HepG2 (cell line): ENCODE measurements around the gene CHID1. TPM values are rescaled to one million over a fixed set of nuclear protein-coding genes. Genes with fewer than 3 reads are reported as not detected.
A peak's percentile ranks its signal among the peaks of the same experiment; 100 is the strongest.

Source experiments
- AHDC1 ChIP-seq: sonication (generic); formaldehyde crosslinking; IDR thresholded peaks from 2 replicates; pipeline ENCODE4 v1.5.1; 2020; ENCODE audit warnings: mild to moderate bottlenecking, missing genetic modification reagents, borderline replicate concordance
- ELF3 ChIP-seq: IDR thresholded peaks from 2 replicates; pipeline ENCODE4 v1.6.1; 2016; ENCODE audit warnings: missing genetic modification reagents, missing compliant biosample characterization
- GATAD2A ChIP-seq: IDR thresholded peaks from 2 replicates; pipeline ENCODE4 v1.6.1; 2016
- GPBP1L1 ChIP-seq: sonication (generic); formaldehyde crosslinking; IDR thresholded peaks from 2 replicates; pipeline ENCODE4 v1.5.0; 2020; ENCODE audit warnings: mild to moderate bottlenecking, missing genetic modification reagents
- HNF1B ChIP-seq: sonication (generic); formaldehyde crosslinking; IDR thresholded peaks from 2 replicates; pipeline ENCODE4 v1.5.1; 2020; ENCODE audit warnings: mild to moderate bottlenecking, moderate library complexity, missing genetic modification reagents
- KIAA2018 ChIP-seq: sonication (generic); formaldehyde crosslinking; IDR thresholded peaks from 2 replicates; pipeline ENCODE4 v1.5.0; 2020; ENCODE audit warnings: mild to moderate bottlenecking, missing genetic modification reagents, borderline replicate concordance
- MBD4 ChIP-seq: IDR thresholded peaks from 2 replicates; pipeline ENCODE4 v1.6.1; 2012; ENCODE audit warnings: low read length, inconsistent platforms, borderline replicate concordance
- PRMT3 ChIP-seq: sonication (generic); formaldehyde crosslinking; IDR thresholded peaks from 2 replicates; pipeline ENCODE4 v1.8.1; 2022; ENCODE audit warnings: low read depth, mild to moderate bottlenecking, moderate library complexity, missing genetic modification reagents, borderline replicate concordance
- PRPF4 ChIP-seq: fragments of 200-400 bp; formaldehyde crosslinking; IDR thresholded peaks from 2 replicates; pipeline ENCODE4 v1.6.1; 2016; ENCODE audit warnings: low read length, low read depth; ENCODE audit not compliant: poor library complexity, severe bottlenecking
- ZFY ChIP-seq: sonication (generic); formaldehyde crosslinking; IDR thresholded peaks from 2 replicates; pipeline ENCODE4 v1.4.0; 2020; ENCODE audit warnings: missing genetic modification reagents
- polyA plus RNA-seq, 8 experiments: library from polyadenylated mRNA; depleted of rRNA in 3 of 8; stranded (reverse) in 7 of 8; unstranded in 1 of 8; fragments of >200 nt; fragmentation: Illumina TruSeq in 4 of 8; extraction: Trizol in 4 of 8; gene quantifications; 2 replicates each; pipeline versions ENCODE4 v1.2.1 to v1.2.3, GENCODE V29; 2011 to 2016; ENCODE audit warnings: low read depth in 4 of 8, missing spikeins in 1 of 8, mixed read lengths in 1 of 8; ENCODE audit not compliant: insufficient read depth in 1 of 8
- total RNA-seq, 5 experiments: library from RNA; depleted of rRNA; stranded (reverse); fragments of >200 nt; fragmentation: Illumina TruSeq; extraction: Trizol; gene quantifications; 2 replicates each; pipeline ENCODE4 v1.2.3, GENCODE V29; 2016; ENCODE audit warnings: low read depth in 1 of 5

The CHID1 gene
- total and polyA plus RNA-seq, 2 of the 13 experiments (the other 11 are each of a cell fraction or from before 2014, with no cell fraction given) = 65.1 to 93.6 TPM

GRCh38 chr11:818396-819128 lies 92.0 kb downstream of the CHID1 start, which contains the start of gene PNPLA2 (continued):
- TF ChIP-seq ZFY (no peak), AHDC1 (CRISPR knock-in tag) (no peak), PRPF4 (no peak), MBD4 (no peak), HNF1B (CRISPR knock-in tag) (peak; percentile 57), KIAA2018 (CRISPR knock-in tag) (no peak), GATAD2A (peak; percentile 37; the same call in 1 of the 2 replicates), PRMT3 (CRISPR knock-in tag) (no peak), GPBP1L1 (CRISPR knock-in tag) (no peak), ELF3 (CRISPR knock-in tag) (peak; percentile 72)
